CD14-positive monocyte (primary cell): ENCODE data around the gene RAPGEFL1. TPM values are rescaled to one million over a fixed set of nuclear protein-coding genes. Genes with fewer than 3 reads are reported as not detected.

Experiments
- DNase-seq, 3 donors: peaks; one replicate each; pipeline ENCODE4 v3.0.0-alpha.2; 2011 to 2022
- H2AFZ ChIP-seq: 2 replicates; pipeline ENCODE4 v1.6.0; 2012; ENCODE audit warnings: mild to moderate bottlenecking, low read depth, low read length, inconsistent platforms; ENCODE audit not compliant: insufficient read depth, poor library complexity, severe bottlenecking
- H3K27ac ChIP-seq, 2 donors: 1 replicate in 1 of 2; 2 replicates in 1 of 2; pipeline ENCODE4 v1.5.1; 2012 to 2013; ENCODE audit warnings: low read length in 2 of 2, control low read depth in 1 of 2, inconsistent platforms in 1 of 2, low read depth in 1 of 2, mild to moderate bottlenecking in 1 of 2
- H3K27me3 ChIP-seq, 2 donors: one replicate each; pipeline versions ENCODE4 v1.6.0 to v1.6.1; 2011 to 2013; ENCODE audit warnings: low read length in 2 of 2; ENCODE audit not compliant: control insufficient read depth in 2 of 2, insufficient read depth in 2 of 2
- H3K36me3 ChIP-seq, 2 donors: replicated peaks in 1 of 2; 1 replicate in 1 of 2; 2 replicates in 1 of 2; pipeline versions ENCODE4 v1.5.1 to v1.6.1; 2012 to 2013; ENCODE audit warnings: low read length in 2 of 2, control low read depth in 1 of 2, inconsistent platforms in 1 of 2, mild to moderate bottlenecking in 1 of 2; ENCODE audit not compliant: insufficient read depth in 2 of 2, control insufficient read depth in 1 of 2
- H3K4me1 ChIP-seq, 2 donors: 1 replicate in 1 of 2; 2 replicates in 1 of 2; pipeline versions ENCODE4 v1.5.1 to v1.6.1; 2012 to 2013; ENCODE audit warnings: low read length in 2 of 2, control low read depth in 1 of 2, inconsistent platforms in 1 of 2, mild to moderate bottlenecking in 1 of 2, moderate library complexity in 1 of 2; ENCODE audit not compliant: insufficient read depth in 2 of 2, control insufficient read depth in 1 of 2
- H3K4me2 ChIP-seq: replicated peaks from 2 replicates; pipeline ENCODE3; 2012; ENCODE audit warnings: low read length, moderate library complexity, mild to moderate bottlenecking; ENCODE audit not compliant: poor library complexity, severe bottlenecking; ENCODE audit errors: extremely low read depth
- H3K4me3 ChIP-seq, 3 experiments: fragments of 200-600 bp in 1 of 3; sonication (generic) in 1 of 3; replicated peaks in 1 of 3; 1 replicate in 2 of 3; 2 replicates in 1 of 3; pipeline ENCODE4 v1.5.1; 2011 to 2013; ENCODE audit warnings: low read length in 3 of 3, mild to moderate bottlenecking in 3 of 3, control low read depth in 2 of 3, low read depth in 2 of 3, inconsistent platforms in 1 of 3, moderate library complexity in 1 of 3
- H3K79me2 ChIP-seq: 2 replicates; pipeline ENCODE4 v1.6.0; 2012; ENCODE audit warnings: mild to moderate bottlenecking, control low read depth, inconsistent platforms, low read length, moderate library complexity; ENCODE audit not compliant: insufficient read depth
- H3K9ac ChIP-seq: 2 replicates; pipeline ENCODE4 v1.6.0; 2017; ENCODE audit warnings: low read length, mild to moderate bottlenecking; ENCODE audit not compliant: insufficient read depth, poor library complexity, severe bottlenecking
- H3K9me3 ChIP-seq, 2 donors: replicated peaks in 1 of 2; 1 replicate in 1 of 2; 2 replicates in 1 of 2; pipeline versions ENCODE4 v1.5.1 to v1.6.1; 2012 to 2013; ENCODE audit warnings: low read length in 2 of 2, control low read depth in 1 of 2; ENCODE audit not compliant: control insufficient read depth in 1 of 2, insufficient read depth in 1 of 2
- H4K20me1 ChIP-seq: 2 replicates; pipeline ENCODE4 v1.6.0; 2012; ENCODE audit warnings: mild to moderate bottlenecking, low read length, control low read depth, moderate library complexity; ENCODE audit not compliant: insufficient read depth
- H3K27ac Mint-ChIP-seq, 7 donors: one replicate each; pipeline ENCODE4 v1.8.0; 2020; ENCODE audit warnings: mild to moderate bottlenecking in 7 of 7, mixed read lengths in 7 of 7, moderate library complexity in 6 of 7, inconsistent platforms in 2 of 7
- H3K27me3 Mint-ChIP-seq, 3 donors: one replicate each; pipeline ENCODE4 v1.8.0; 2021 to 2022; ENCODE audit warnings: low read depth in 3 of 3, mild to moderate bottlenecking in 3 of 3, mixed read lengths in 3 of 3, moderate library complexity in 3 of 3, inconsistent platforms in 1 of 3
- H3K36me3 Mint-ChIP-seq, 2 donors: one replicate each; pipeline ENCODE4 v1.8.0; 2020; ENCODE audit warnings: mixed read lengths in 2 of 2, inconsistent platforms in 1 of 2, mild to moderate bottlenecking in 1 of 2
- H3K4me1 Mint-ChIP-seq: one replicate; pipeline ENCODE4 v1.8.0; 2020; ENCODE audit warnings: mild to moderate bottlenecking, mixed read lengths
- H3K4me3 Mint-ChIP-seq, 2 donors: one replicate each; pipeline ENCODE4 v1.8.0; 2020; ENCODE audit warnings: mild to moderate bottlenecking in 2 of 2, mixed read lengths in 2 of 2, moderate library complexity in 1 of 2
- H3K9me3 Mint-ChIP-seq, 7 donors: one replicate each; pipeline ENCODE4 v1.8.0; 2020 to 2022; ENCODE audit warnings: mixed read lengths in 7 of 7, mild to moderate bottlenecking in 6 of 7, moderate library complexity in 6 of 7, inconsistent platforms in 2 of 7
- WGBS: methylation state at CpG from one replicate; pipeline ENCODE4 v1.1.5; 2013; ENCODE audit warnings: missing lambda C conversion rate; ENCODE audit not compliant: insufficient coverage; 5-methylcytosine and 5-hydroxymethylcytosine counted together
- intact Hi-C, 2 donors: fragments of 100-400 bp; cut with micrococcal nuclease; formaldehyde crosslinking; loops; one replicate each; pipeline versions ENCODE4 v1.15.0 to v1.15.1; 2023
- polyA plus RNA-seq, 3 donors: library from polyadenylated mRNA; depleted of rRNA in 1 of 3; unstranded in 2 of 3; stranded (reverse) in 1 of 3; fragments of 300-500 nt in 2 of 3; fragments of >200 nt in 1 of 3; fragmentation: Illumina TruSeq in 2 of 3; gene quantifications; 1 replicate in 2 of 3; 2 replicates in 1 of 3; pipeline ENCODE4 v1.2.3, GENCODE V29; 2012 to 2021
- TF ChIP-seq, protein P1 (sequence below): fragments of 200-600 bp; IDR thresholded peaks from one replicate; pipeline ENCODE4 v1.8.0; 2022; ENCODE audit warnings: antibody characterized with exemption, mild to moderate bottlenecking

RAPGEFL1 gene
- polyA plus RNA-seq, 3 donors = 0.09 to 6.1 (median 0.10) TPM

DNA sequence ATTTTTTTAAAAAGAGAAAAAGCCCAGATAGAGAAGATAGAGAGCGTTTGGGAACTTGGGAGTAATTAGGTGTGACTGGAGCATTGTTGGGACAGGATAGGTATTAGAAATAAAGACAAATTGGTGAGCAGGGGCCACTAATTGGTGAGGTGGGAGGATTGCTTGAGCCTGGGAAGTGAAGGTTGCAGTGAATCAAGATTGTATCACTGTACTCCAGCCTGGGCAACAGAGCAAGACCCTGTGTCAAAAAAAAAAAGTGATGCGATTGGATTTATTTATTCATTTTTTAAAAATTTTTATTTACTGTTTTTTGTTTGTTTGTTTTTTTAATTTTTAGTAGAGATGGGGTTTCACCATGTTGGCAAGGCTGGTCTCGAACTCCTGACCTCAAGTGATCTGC, 31.8 kb upstream of the RAPGEFL1 start:
- H3K36me3 ChIP-seq = peaks cover 23 to 65% of the 10 kb centered on the region in 2 donors
- no peaks in the 10 kb centered on the region for H3K27me3 ChIP-seq
- 100% methylated on average over 1 of the region's 3 CpGs for WGBS
- no peaks in the 10 kb centered on the region for H3K9me3 Mint-ChIP-seq
- no peak overlapping the region for H2AFZ ChIP-seq
- no peak overlapping the region for H3K9ac ChIP-seq
- H3K4me3 ChIP-seq = no peak overlapping the region
- peaks cover 52 to 68% of the 10 kb centered on the region in 2 donors for H3K36me3 Mint-ChIP-seq
- H3K27ac Mint-ChIP-seq = no peak overlapping the region
- no peak overlapping the region for H3K27ac ChIP-seq
- H3K79me2 ChIP-seq = peaks cover 65% of the 10 kb centered on the region
- TF ChIP-seq, protein P1, sequence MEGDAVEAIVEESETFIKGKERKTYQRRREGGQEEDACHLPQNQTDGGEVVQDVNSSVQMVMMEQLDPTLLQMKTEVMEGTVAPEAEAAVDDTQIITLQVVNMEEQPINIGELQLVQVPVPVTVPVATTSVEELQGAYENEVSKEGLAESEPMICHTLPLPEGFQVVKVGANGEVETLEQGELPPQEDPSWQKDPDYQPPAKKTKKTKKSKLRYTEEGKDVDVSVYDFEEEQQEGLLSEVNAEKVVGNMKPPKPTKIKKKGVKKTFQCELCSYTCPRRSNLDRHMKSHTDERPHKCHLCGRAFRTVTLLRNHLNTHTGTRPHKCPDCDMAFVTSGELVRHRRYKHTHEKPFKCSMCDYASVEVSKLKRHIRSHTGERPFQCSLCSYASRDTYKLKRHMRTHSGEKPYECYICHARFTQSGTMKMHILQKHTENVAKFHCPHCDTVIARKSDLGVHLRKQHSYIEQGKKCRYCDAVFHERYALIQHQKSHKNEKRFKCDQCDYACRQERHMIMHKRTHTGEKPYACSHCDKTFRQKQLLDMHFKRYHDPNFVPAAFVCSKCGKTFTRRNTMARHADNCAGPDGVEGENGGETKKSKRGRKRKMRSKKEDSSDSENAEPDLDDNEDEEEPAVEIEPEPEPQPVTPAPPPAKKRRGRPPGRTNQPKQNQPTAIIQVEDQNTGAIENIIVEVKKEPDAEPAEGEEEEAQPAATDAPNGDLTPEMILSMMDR = no peak
- peaks cover 9 to 10% of the 10 kb centered on the region in 2 donors for H3K4me1 ChIP-seq
- no peak overlapping the region for H3K4me2 ChIP-seq
- peaks cover 43% of the 10 kb centered on the region for H3K4me1 Mint-ChIP-seq
- DNase-seq = no peak
- H3K27me3 Mint-ChIP-seq = peaks cover 0 to 2% (median 1%) of the 10 kb centered on the region in 3 donors
- H3K9me3 ChIP-seq = no peaks in the 10 kb centered on the region
- peaks cover 39% of the 10 kb centered on the region for H4K20me1 ChIP-seq
- no peak overlapping the region for H3K4me3 Mint-ChIP-seq
- intact Hi-C loops = no loop called here

DNA sequence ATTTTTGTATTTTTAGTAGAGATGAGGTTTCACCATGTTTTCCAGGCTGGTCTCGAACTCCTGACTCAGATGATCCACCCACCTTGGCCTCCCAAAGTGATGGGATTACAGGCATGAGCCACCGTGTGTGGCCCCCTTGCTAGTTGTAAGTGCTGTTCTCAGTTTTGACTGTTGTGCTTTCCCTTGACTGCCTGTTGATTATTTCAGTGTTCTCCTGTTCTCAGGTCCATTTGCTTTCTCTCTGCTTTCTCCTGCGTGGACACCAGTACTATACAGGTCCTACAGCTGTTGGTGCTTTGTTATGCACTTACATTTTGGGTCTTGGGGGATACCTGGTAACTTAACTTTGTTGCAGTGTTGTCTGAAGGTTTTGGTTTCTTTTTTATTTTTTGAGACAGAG, 28.7 kb upstream of the RAPGEFL1 start:
- no peak overlapping the region for H3K4me3 Mint-ChIP-seq
- peaks cover 49 to 62% of the 10 kb centered on the region in 2 donors for H3K36me3 Mint-ChIP-seq
- H3K27me3 Mint-ChIP-seq = peaks cover 0 to 1% (median 0%) of the 10 kb centered on the region in 3 donors
- no peak overlapping the region for H3K4me3 ChIP-seq
- no peaks in the 10 kb centered on the region for H3K9me3 ChIP-seq
- peaks cover 51% of the 10 kb centered on the region for H3K79me2 ChIP-seq
- H3K9me3 Mint-ChIP-seq = peaks cover 0 to 3% (median 0%) of the 10 kb centered on the region in 7 donors
- no peak for DNase-seq
- H2AFZ ChIP-seq = no peak overlapping the region
- 94% methylated on average over 3 of the region's 3 CpGs for WGBS
- H4K20me1 ChIP-seq = peaks cover 70% of the 10 kb centered on the region
- H3K27me3 ChIP-seq = no peaks in the 10 kb centered on the region
- no peak overlapping the region for H3K9ac ChIP-seq
- H3K36me3 ChIP-seq = peaks cover 23 to 62% of the 10 kb centered on the region in 2 donors
- H3K4me1 ChIP-seq = peaks cover 25 to 30% of the 10 kb centered on the region in 2 donors
- TF ChIP-seq, protein P1 = no peak
- H3K4me2 ChIP-seq = no peak overlapping the region
- H3K27ac Mint-ChIP-seq = peak overlapping the region in 1 of 7 donors; percentile 54
- H3K27ac ChIP-seq = no peak overlapping the region
- intact Hi-C loops = no loop called here
- H3K4me1 Mint-ChIP-seq = peaks cover 50% of the 10 kb centered on the region
